GOT3 (cell line): ENCODE results near the gene ATP5MK.
A peak's percentile ranks its signal among the peaks of the same experiment; 100 is the strongest.
"Not testable (repeated sequence)": the region's sequence is repeated elsewhere in the genome, so short reads cannot be mapped to it uniquely, and the experiment has no call there.

ENCODE experiments used
- DNase-seq: peaks from one replicate; lab custom pipeline; 2025; ENCODE audit warnings: mixed read lengths; lab: John Stamatoyannopoulos, UW

ATP5MK gene

DNA sequence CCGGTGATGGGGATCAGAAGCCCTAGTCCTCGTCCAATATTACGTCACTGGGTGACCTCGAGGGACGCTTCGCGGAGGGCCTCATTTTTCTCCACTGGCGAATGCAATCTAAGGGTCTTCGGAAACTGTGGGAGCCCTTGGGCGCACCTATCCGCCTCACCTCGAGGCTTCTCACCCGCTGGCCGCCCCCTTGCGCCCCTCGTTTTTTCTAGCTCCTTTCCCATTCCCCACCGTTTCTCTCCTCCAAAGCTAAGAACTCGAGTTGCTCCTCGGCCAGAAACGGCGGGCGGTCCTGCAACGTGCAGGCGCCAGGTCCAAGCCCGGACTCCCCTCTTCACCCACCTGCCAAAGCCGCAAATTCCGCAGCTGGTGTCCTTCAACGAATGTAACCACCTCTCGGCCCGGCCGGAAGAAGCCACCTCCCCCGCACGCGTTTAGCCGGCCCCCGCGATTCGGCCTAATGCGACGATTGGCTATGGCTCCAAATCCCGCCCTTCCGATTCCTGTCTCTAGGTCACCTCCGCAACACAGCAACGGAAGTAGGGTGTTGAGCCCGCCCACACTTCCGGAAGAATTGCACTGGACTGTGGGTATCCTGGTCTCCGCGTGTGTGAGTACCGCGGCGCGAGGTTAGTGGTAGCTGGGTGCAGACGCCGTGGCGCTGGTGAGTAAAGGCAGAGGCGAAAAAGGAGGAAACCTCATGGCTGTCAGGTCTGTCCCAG is at the start of gene ATP5MK, which contains the start of gene PDCD11:
TSS of gene ATP5MK (minus strand) at position 409 of the 722 bp plus-strand sequence. CDS start 4,018 bp downstream, outside the sequence.
TSS of gene PDCD11 (plus strand) at position 560 of the 722 bp plus-strand sequence. CDS start 1,801 bp downstream, outside the sequence.
- peak; percentile 90 for DNase-seq

DNA sequence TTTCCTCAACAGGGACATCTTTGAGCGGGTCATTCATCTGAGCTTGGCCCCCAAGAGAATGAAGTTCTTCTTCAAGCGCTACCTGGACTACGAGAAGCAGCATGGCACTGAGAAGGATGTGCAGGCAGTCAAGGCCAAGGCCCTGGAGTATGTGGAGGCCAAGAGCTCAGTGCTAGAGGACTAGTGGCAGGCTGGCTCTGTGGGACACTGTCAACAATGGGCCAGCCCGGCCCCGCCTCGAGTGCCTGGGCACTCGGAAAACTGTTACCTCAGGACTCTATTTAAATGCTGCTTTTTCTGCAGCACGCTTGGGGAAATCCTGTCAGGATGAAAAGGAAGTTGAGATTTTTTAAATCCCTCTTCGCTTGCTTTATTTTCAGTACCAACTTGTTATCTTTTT is 49.1 kb upstream of the ATP5MK start:
- no peak for DNase-seq

GRCh38 chr10:103444478-103444877 is 48.2 kb upstream of the ATP5MK start:
- DNase-seq, result no peak

DNA sequence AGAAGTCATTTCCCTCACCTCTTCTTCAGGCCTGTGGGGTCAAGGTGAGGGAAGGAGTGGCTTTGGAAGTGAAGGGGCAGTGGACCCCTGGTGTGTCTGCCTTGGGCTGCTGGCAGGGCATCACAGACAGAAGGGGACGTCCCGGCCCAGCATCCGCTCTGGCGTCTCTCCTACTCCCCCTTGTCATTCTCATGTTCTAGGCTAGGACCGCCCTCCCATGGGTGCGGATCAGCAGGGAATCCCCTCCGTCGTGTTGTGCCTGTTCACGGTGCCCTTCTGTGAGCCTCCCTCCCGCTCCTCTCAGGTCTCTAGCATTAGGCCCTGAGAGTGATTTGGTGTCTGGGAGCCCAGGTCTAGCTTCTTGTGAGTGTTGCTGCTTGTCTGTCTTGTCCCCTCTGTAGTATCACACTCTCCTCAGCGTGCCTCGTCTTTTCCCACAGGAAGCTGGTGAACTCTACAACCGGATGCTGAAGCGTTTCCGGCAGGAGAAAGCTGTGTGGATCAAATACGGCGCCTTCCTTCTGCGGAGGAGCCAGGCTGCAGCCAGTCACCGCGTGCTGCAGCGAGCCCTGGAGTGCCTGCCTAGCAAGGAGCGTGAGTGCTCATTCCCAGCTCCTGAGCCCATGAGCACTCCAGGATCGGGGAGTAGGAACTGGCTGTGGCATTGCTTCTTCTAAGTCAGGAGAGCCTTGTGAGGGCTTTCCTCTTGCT is 47.4 kb upstream of the ATP5MK start:
- DNase-seq, result no peak

- no peak for DNase-seq
These were observed 45.8 kb upstream of the ATP5MK start for GRCh38 chr10:103442031-103442461.

DNA sequence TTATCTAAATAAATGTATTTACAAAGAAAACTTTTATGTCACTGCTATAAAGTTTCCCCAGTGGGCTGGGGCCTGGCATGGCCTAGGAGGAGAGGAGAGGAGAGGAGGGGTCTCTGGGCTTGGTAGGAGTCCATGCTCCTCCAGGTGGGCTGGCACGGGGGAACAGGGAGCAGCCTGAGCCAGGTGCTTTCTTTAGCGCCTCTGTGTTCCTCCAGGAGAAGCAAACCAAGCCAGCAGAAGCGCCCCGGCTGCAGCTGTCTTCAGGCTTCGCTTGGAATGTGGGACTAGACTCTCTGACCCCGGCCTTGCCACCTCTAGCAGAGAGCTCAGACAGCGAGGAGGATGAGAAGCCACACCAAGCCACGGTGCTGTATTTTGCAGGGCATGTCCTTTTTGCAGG is 45.3 kb upstream of the ATP5MK start:
- no peak for DNase-seq

DNA sequence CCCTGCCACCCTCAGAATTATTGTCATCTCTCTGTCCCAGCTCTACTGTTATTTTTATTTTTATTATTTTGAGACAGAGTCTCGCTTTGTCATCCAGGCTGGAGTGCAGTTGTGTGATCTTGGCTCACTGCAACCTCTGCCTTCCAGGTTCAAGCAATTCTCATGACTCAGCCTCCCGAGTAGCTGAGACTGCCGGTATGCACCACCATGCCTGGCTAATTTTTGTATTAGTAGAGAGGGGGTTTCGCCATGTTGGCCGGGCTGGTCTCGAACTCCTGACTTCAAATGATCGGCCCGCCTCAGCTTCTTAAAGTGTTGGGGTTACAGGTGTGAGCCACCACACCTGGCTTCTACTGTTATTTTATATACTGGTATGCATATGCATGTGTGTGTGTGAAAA is 44.9 kb upstream of the ATP5MK start:
- DNase-seq, result no peak

DNA sequence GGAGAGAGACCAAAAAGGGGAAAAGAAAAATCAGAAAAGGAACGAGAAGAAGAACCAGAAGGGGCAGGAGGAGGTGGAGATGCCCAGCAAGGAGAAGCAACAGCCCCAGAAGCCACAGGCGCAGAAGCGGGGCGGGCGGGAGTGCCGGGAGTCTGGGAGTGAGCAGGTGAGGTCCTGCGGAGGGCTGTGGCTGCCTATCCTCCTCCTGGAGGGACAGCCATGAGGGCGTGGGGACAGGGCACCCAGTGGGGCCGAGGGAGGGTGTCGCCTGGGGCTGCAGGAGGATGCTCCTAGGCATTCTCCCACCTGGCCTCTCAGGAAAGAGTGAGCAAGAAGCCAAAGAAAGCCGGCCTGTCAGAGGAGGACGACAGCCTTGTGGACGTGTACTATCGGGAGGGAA is 44.1 kb upstream of the ATP5MK start:
- DNase-seq, result no peak

DNA sequence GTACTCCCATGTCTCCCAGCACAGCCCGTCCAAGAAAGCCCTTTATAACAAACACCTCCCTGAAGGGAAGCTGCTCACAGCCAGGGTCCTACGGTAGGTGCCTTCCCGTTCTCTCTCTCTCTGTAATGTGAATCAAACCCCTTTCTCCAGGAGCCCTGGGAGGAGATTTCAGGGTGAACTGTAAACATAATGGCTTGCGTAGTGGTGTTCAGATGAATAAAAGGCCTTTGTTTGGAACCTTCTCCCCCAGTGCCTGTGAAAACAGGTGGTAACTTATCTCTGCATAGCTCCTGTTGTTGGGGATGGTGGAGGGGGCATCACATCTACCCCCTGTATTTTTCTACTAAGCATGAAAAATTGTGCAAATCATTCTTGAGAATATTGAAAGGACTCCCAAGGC is 43.5 kb upstream of the ATP5MK start:
- no peak for DNase-seq

DNA sequence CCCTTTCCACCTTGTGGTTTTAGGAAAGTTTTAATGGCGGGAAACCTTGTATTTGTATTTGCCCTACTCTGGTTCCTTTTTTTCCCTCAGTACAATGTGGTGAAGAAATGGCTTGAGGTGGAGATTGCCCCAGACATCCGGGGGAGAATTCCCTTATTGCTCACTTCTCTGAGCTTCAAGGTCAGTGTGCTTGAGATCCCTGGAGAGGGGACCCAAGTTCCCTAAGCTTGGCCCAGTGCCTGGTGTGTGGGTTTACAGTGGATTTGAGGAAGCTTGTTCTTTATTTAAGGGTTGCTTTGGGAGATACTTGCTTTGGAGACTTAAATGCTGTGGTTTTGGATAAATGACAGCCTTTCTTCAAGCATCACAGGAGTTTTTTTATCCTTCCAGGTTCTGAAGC is 37.6 kb upstream of the ATP5MK start:
- no peak for DNase-seq

- DNase-seq, result no peak
These were observed 35.6 kb upstream of the ATP5MK start for GRCh38 chr10:103431902-103432301.

DNA sequence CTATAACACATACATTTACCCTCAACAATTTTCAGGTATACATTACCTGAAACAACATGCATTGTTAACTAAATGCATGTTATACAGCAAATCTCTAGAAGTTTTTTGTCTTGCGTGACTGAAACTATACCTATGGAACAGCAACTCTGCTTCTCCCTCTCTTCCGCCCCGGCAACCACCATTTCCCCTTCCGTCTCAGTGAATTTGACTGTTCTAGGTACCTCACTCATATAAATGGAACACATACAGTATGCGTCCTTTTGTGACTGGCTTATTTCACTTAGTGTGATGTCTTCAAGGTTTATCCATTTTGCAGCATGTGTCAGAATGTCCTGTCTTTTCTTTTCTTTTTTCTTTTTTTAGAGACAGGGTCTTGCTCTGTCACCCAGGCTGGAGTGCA is 33.4 kb upstream of the ATP5MK start:
- no peak for DNase-seq

- DNase-seq, result no peak
These were observed 32.8 kb upstream of the ATP5MK start for GRCh38 chr10:103428989-103429643.

GRCh38 chr10:103427866-103428265 is 31.6 kb upstream of the ATP5MK start:
- DNase-seq, result no peak

GRCh38 chr10:103423748-103424147 is 27.5 kb upstream of the ATP5MK start:
- DNase-seq, result no peak

DNA sequence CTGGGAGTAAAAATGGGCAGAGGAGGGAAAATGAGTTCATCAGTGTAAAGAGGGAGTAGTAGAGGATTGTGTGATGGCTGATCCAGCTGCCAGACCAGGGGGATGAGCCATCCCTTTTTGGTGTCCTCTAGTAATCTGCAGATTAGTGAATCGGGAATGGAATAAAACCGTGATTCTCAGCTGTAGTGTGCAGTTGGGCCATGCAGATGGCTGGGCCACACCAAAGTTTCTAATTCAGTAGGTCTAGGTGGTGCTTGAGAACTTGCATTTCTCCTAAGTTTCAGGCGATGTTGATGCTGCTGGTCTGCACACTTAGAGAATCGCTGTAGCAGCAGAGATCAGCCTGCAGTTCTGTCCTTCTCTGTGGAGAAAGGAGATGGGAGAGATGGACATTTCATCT is 22.8 kb upstream of the ATP5MK start:
- no peak for DNase-seq

DNA sequence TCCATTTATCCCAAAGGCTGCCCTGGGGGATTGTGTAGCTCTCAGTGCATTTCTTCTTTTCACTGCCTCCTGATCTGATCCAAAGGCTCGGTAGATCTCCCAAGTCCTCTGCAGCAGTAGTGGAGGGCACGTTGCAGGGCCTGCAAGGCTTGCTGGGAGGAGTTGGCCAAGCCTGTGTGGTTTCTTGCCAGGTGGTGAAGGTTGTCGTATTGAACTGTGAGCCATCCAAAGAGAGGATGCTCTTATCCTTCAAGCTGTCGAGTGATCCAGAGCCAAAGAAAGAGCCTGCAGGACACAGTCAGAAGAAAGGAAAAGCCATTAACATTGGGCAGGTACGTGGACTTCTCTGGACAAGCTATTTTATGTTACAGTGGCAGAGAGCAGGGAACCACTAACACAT is 21.3 kb upstream of the ATP5MK start:
- DNase-seq, result no peak

DNA sequence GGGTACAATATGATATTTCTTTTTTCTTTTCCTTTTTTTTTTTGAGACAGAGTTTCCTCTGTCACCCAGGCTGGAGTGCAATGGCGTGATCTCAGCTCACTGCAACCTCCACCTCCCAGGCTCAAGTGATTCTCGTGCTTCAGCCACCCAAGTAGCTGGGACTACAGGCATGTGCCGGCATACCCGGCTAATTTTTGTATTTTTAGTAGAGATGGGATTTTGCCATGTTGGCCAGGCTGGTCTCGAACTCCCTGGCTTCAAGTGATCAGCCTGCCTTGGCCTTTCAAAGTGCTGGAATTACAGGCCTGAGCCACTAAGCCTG is 20.8 kb upstream of the ATP5MK start:
- DNase-seq, result not testable (repeated sequence)

DNA sequence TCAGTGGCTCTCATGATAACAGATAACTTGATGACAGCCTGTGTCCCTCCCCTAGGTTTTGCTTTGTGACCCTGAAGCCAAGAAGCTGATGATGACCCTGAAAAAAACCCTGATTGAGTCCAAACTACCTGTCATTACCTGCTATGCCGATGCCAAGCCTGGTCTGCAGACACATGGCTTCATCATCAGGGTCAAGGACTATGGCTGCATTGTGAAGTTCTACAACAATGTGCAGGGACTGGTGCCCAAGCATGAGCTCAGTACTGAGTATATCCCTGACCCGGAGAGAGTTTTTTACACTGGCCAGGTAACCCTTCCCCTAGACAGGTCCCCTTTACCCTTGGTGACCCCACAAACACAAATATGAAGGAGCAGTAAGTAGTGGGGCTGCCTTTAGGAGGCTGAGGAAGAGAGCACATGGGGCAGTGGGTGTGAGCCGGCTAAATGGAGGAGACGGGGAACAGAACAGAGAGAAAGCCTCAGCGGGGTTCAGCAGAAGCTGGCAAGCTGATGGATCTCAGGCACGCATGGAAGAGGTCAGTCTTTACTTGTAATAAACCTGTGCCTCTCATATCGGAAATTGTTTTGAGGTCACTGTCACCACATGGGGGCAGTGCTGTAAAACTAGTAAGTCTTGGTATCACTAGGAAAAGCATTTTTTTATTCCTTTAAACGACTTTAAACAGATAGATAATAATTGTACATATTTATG is 20.3 kb upstream of the ATP5MK start:
- no peak for DNase-seq

DNA sequence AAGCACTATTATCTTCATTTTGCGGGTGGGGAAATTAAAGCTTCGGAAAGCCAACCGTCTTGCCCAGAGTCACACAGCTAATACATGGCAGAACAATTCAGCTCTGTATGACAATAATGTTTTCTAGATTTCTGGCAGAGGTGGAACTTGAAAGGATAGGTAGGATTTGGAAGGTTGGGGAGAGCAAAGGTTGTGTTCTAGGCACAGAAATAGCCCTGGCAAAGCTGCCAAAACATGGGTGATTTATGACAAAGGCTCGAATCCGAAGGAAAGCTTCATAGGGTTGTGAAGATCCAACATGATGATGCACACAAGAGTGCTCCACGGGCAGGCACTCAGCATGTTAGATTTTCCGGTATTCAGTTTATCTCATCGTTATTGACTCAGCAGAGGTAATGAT is 19.3 kb upstream of the ATP5MK start:
- DNase-seq, result no peak

- no peak for DNase-seq
These were observed 17.3 kb upstream of the ATP5MK start for GRCh38 chr10:103413564-103413963.

DNA sequence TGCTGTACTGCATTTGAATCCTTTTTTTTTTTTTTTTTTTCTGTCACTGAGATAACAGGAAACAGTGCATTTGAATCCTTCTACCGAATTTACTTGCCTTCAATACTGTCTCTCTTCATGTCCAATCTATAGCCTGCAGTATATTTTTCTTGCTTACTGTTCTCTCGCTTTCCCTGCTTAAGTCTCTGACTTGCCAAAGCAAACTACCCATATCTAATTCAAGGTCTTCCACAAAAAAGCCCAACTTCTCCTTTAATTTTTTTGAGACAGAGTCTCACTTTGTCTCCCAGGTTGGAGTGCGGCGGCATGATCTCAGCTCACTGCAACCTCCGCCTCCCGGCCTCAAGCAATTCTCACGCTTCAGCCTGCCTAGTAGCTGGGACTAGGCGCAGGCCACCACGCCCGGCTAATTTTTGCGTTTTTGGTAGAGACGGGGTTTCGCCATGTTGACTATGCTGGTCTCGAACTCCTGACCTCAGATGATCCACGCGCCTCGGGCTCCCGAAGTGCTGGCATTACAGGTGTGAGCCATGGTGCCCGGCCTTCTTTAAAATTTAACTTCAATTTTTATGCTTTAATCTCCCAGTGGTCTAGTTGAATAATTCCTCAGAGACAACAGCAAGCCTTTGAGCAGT is 1.0 kb upstream of the ATP5MK start:
- no peak for DNase-seq
